Endothelial cell of umbilical vein (primary cell): ENCODE results near the gene EEF1G.

ENCODE experiments used
- POLR2A ChIP-seq: IDR thresholded peaks from 2 replicates; pipeline ENCODE4 v1.6.1; 2012; ENCODE audit warnings: low read depth, mild to moderate bottlenecking, control low read depth, low read length
- TF ChIP-seq, protein P1 (sequence below), 2 donors: IDR thresholded peaks; 1 replicate in 1 of 2; 2 replicates in 1 of 2; pipeline ENCODE4 v1.5.1; 2011; ENCODE audit warnings: low read length in 2 of 2, mild to moderate bottlenecking in 2 of 2, moderate library complexity in 2 of 2, control low read depth in 1 of 2, inconsistent platforms in 1 of 2, low read depth in 1 of 2; ENCODE audit not compliant: insufficient read depth in 1 of 2; ENCODE audit errors: extremely low read depth in 1 of 2

DNA sequence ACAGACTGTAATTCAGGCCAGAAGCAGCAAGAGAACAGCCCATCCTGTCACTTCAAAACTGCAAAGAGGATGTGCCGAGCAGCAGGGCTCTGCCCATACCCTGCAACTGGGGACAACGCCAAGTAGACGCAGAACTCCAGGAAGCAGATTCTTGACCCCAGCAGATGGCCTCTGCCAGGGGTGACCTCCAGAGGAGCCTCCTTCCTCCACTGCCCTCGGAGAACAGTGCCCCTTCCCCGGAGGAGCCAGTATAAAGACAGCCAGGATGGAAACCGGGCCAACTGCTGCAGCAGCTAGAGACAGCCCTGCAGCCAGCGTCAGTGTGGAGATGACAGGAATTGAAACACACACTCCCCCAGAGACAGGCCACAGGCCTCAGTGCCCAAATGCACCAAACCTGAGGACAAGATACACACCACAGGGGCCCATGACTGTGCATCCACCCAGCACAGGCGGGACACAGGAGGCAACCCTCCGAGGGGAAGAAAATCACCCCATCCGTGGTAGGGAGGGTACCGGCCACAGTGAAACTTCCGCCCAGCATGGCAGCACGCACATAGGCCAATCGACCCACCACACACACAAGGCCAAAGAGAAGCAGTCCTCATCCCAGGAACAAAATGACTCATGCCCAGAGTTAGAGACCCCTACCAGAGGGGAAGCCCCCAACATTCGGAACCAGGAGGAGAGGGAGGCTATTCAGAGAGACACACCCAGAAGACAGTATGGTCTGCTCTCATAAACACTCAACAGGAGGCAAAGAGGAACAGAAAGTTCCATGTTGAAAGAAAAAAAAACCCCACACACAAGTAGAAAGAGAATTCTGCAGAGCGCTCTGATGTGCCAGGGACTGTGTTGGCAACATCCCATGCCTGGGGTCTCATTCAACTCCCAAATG is 32.6 kb downstream of the EEF1G start:
- TF ChIP-seq, protein P1, sequence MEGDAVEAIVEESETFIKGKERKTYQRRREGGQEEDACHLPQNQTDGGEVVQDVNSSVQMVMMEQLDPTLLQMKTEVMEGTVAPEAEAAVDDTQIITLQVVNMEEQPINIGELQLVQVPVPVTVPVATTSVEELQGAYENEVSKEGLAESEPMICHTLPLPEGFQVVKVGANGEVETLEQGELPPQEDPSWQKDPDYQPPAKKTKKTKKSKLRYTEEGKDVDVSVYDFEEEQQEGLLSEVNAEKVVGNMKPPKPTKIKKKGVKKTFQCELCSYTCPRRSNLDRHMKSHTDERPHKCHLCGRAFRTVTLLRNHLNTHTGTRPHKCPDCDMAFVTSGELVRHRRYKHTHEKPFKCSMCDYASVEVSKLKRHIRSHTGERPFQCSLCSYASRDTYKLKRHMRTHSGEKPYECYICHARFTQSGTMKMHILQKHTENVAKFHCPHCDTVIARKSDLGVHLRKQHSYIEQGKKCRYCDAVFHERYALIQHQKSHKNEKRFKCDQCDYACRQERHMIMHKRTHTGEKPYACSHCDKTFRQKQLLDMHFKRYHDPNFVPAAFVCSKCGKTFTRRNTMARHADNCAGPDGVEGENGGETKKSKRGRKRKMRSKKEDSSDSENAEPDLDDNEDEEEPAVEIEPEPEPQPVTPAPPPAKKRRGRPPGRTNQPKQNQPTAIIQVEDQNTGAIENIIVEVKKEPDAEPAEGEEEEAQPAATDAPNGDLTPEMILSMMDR (IDR thresholded peaks at IDR 0.05; ENCODE audit: extremely low read depth in 1 of 2, insufficient read depth in 1 of 2, low read depth in 1 of 2, low read length in 2 of 2), result no peak
- peak; percentile 18 for TF ChIP-seq POLR2A
